ENCODE results near the gene KRT71.

KRT71 gene

GRCh38 chr12:52517005-52517835 is 35.7 kb downstream of the KRT71 start:
- no peak overlapping the region for H3K4me3 ChIP-seq (ENCODE audit: low read depth, low read length)
- TF ChIP-seq, protein P1, sequence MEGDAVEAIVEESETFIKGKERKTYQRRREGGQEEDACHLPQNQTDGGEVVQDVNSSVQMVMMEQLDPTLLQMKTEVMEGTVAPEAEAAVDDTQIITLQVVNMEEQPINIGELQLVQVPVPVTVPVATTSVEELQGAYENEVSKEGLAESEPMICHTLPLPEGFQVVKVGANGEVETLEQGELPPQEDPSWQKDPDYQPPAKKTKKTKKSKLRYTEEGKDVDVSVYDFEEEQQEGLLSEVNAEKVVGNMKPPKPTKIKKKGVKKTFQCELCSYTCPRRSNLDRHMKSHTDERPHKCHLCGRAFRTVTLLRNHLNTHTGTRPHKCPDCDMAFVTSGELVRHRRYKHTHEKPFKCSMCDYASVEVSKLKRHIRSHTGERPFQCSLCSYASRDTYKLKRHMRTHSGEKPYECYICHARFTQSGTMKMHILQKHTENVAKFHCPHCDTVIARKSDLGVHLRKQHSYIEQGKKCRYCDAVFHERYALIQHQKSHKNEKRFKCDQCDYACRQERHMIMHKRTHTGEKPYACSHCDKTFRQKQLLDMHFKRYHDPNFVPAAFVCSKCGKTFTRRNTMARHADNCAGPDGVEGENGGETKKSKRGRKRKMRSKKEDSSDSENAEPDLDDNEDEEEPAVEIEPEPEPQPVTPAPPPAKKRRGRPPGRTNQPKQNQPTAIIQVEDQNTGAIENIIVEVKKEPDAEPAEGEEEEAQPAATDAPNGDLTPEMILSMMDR (IDR thresholded peaks at IDR 0.05; ENCODE audit: low read depth, low read length) = no peak

- no peak overlapping the region for H3K4me3 ChIP-seq (ENCODE audit: low read depth, low read length)
- TF ChIP-seq, protein P1 (IDR thresholded peaks at IDR 0.05; ENCODE audit: low read depth, low read length) = no peak
Observed at GRCh38 chr12:52515927-52516831, 36.8 kb downstream of the KRT71 start.

GRCh38 chr12:52515319-52515646 is 37.7 kb downstream of the KRT71 start:
- TF ChIP-seq, protein P1 (IDR thresholded peaks at IDR 0.05; ENCODE audit: low read depth, low read length) = no peak
- H3K4me3 ChIP-seq (ENCODE audit: low read depth, low read length) = no peak overlapping the region

- H3K4me3 ChIP-seq (ENCODE audit: low read depth, low read length) = no peak overlapping the region
- TF ChIP-seq, protein P1 (IDR thresholded peaks at IDR 0.05; ENCODE audit: low read depth, low read length) = no peak
Observed at GRCh38 chr12:52514471-52515318, 38.2 kb downstream of the KRT71 start.

DNA sequence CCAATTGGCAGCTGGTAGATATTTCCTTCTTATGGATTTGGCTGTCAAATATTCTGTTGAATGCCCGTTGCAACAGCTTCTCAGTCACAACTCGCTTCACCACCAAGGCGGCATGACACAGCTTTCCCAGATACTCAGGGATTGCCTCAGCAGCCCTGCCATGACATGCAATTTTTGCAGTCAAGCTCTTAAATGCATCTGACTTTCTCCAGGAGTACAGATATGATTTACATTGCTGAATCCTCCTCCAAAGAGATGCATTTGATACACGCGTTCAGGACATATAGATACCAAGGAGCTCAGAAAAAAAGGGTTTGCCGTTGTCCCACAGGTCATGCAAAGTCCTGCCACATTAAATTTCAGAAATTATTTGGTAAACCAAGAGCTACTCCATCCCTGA is 39.2 kb downstream of the KRT71 start:
- H3K4me3 ChIP-seq (ENCODE audit: low read depth, low read length) = no peak overlapping the region
- TF ChIP-seq, protein P1 (IDR thresholded peaks at IDR 0.05; ENCODE audit: low read depth, low read length) = no peak

- TF ChIP-seq, protein P1 (IDR thresholded peaks at IDR 0.05; ENCODE audit: low read depth, low read length) = no peak
Observed at GRCh38 chr12:52508211-52508610, 44.7 kb downstream of the KRT71 start.

More at GRCh38 chr12:52508211-52508610, 44.7 kb downstream of the KRT71 start:
- no peak overlapping the region for H3K4me3 ChIP-seq (ENCODE audit: low read depth, low read length)
